NB4 (cell line): ENCODE measurements around the gene TSHZ2.

Experiments used
- POLR2A ChIP-seq: IDR thresholded peaks from 2 replicates; pipeline ENCODE4 v1.6.1; 2011; ENCODE audit warnings: mild to moderate bottlenecking; ENCODE audit not compliant: insufficient read length; ENCODE audit errors: extremely low read depth
- TF ChIP-seq, protein P1 (sequence below): IDR thresholded peaks from one replicate; pipeline ENCODE4 v1.5.1; 2012; ENCODE audit warnings: low read depth, low read length

DNA sequence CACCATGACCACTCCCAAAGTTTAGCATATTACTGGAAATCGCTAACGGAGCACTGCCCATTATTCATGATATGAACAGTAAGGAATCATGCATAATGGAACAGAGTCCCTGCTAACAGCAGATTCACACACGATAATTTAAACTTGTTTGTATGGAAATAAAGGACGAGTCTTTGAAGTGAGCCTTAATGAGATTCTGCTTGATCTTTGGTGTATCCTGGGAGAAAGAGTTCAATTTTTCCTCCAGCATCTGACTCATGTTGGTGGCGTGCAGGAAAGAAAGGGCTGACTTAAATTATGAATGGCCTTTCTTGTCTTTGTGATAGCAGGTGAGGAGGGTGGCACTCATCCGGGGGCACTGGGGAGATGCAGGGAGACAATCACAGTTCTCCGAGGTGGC is 426.9 kb downstream of the TSHZ2 start:
- TF ChIP-seq, protein P1, sequence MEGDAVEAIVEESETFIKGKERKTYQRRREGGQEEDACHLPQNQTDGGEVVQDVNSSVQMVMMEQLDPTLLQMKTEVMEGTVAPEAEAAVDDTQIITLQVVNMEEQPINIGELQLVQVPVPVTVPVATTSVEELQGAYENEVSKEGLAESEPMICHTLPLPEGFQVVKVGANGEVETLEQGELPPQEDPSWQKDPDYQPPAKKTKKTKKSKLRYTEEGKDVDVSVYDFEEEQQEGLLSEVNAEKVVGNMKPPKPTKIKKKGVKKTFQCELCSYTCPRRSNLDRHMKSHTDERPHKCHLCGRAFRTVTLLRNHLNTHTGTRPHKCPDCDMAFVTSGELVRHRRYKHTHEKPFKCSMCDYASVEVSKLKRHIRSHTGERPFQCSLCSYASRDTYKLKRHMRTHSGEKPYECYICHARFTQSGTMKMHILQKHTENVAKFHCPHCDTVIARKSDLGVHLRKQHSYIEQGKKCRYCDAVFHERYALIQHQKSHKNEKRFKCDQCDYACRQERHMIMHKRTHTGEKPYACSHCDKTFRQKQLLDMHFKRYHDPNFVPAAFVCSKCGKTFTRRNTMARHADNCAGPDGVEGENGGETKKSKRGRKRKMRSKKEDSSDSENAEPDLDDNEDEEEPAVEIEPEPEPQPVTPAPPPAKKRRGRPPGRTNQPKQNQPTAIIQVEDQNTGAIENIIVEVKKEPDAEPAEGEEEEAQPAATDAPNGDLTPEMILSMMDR, result no peak
- TF ChIP-seq POLR2A, result no peak
